AG08396 (cell line): ENCODE measurements around the gene SLC4A1.
"Not testable (repeated sequence)": the region's sequence is repeated elsewhere in the genome, so short reads cannot be mapped to it uniquely, and the experiment has no call there.

Experiments used
- DNase-seq: peaks from one replicate; pipeline ENCODE4 v3.0.0; 2012; ENCODE audit warnings: low spot score, mixed read lengths

Gene SLC4A1

GRCh38 chr17:44256671-44257070 lies 11.3 kb downstream of the SLC4A1 start:
- DNase-seq, result no peak

- DNase-seq, result no peak
These were observed 12.0 kb downstream of the SLC4A1 start for GRCh38 chr17:44255915-44256314.

GRCh38 chr17:44254361-44255095 lies 13.4 kb downstream of the SLC4A1 start:
- no peak for DNase-seq

GRCh38 chr17:44253006-44253405 lies 14.9 kb downstream of the SLC4A1 start:
- no peak for DNase-seq

GRCh38 chr17:44251062-44251461 lies 16.9 kb downstream of the SLC4A1 start:
- no peak for DNase-seq

- no peak for DNase-seq
These were observed 18.3 kb downstream of the SLC4A1 start for GRCh38 chr17:44249501-44250246.

GRCh38 chr17:44247876-44248736 lies 19.8 kb downstream of the SLC4A1 start:
- no peak for DNase-seq

GRCh38 chr17:44247440-44247841 lies 20.5 kb downstream of the SLC4A1 start:
- DNase-seq, result no peak

GRCh38 chr17:44241106-44241624 lies 26.8 kb downstream of the SLC4A1 start:
- no peak for DNase-seq

GRCh38 chr17:44237886-44238285 lies 30.0 kb downstream of the SLC4A1 start:
- DNase-seq, result not testable (repeated sequence)

GRCh38 chr17:44236444-44236991 lies 31.4 kb downstream of the SLC4A1 start:
- no peak for DNase-seq

- no peak for DNase-seq
These were observed 32.4 kb downstream of the SLC4A1 start for GRCh38 chr17:44235583-44235936.

GRCh38 chr17:44233582-44233981 lies 34.4 kb downstream of the SLC4A1 start:
- no peak for DNase-seq

GRCh38 chr17:44232061-44232460 lies 35.9 kb downstream of the SLC4A1 start:
- no peak for DNase-seq

GRCh38 chr17:44230140-44230539 lies 37.8 kb downstream of the SLC4A1 start:
- no peak for DNase-seq

GRCh38 chr17:44229090-44229489 lies 38.8 kb downstream of the SLC4A1 start:
- DNase-seq, result no peak

- peak; percentile 58 for DNase-seq
These were observed 44.3 kb downstream of the SLC4A1 start for GRCh38 chr17:44223541-44224071.

GRCh38 chr17:44222112-44222869 lies 45.6 kb downstream of the SLC4A1 start:
- peak; percentile 89 for DNase-seq

GRCh38 chr17:44221862-44222111 lies 46.1 kb downstream of the SLC4A1 start:
- no peak for DNase-seq

- peak; percentile 87 for DNase-seq
These were observed 46.7 kb downstream of the SLC4A1 start for GRCh38 chr17:44221084-44221861.
